Liver (tissue), 3 donors: Measurements from ENCODE around the gene EBF3.

Experiments used
- RAD21 ChIP-seq, 2 donors: IDR thresholded peaks; 2 replicates each; pipeline ENCODE4 v1.6.1; 2016; ENCODE audit warnings: antibody characterized with exemption in 2 of 2, mild to moderate bottlenecking in 2 of 2
- REST ChIP-seq: IDR thresholded peaks from 2 replicates; pipeline ENCODE4 v1.6.1; 2016; ENCODE audit warnings: antibody characterized with exemption, mild to moderate bottlenecking
- TAF1 ChIP-seq: conservative IDR thresholded peaks from 2 replicates; pipeline ENCODE4 v1.6.1; 2016; ENCODE audit warnings: antibody characterized with exemption, mild to moderate bottlenecking
- TF ChIP-seq, protein P1 (sequence below): fragments of 150-350 bp; IDR thresholded peaks from 2 replicates; pipeline ENCODE4 v1.5.1; 2017; ENCODE audit warnings: improper control_type of control experiment, low read depth, low read length; ENCODE audit not compliant: missing input control
- TF ChIP-seq, protein P2 (sequence below): IDR thresholded peaks from 2 replicates; pipeline ENCODE4 v1.6.1; 2016; ENCODE audit warnings: antibody characterized with exemption
- donor health status: healthy.
- donor health status: healthy.

- TF ChIP-seq REST, result no peak
- TF ChIP-seq, protein P1, sequence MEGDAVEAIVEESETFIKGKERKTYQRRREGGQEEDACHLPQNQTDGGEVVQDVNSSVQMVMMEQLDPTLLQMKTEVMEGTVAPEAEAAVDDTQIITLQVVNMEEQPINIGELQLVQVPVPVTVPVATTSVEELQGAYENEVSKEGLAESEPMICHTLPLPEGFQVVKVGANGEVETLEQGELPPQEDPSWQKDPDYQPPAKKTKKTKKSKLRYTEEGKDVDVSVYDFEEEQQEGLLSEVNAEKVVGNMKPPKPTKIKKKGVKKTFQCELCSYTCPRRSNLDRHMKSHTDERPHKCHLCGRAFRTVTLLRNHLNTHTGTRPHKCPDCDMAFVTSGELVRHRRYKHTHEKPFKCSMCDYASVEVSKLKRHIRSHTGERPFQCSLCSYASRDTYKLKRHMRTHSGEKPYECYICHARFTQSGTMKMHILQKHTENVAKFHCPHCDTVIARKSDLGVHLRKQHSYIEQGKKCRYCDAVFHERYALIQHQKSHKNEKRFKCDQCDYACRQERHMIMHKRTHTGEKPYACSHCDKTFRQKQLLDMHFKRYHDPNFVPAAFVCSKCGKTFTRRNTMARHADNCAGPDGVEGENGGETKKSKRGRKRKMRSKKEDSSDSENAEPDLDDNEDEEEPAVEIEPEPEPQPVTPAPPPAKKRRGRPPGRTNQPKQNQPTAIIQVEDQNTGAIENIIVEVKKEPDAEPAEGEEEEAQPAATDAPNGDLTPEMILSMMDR, result no peak
- no peak for TF ChIP-seq RAD21 (IDR thresholded peaks at IDR 0.05)
- TF ChIP-seq TAF1, result no peak
- TF ChIP-seq, protein P2, sequence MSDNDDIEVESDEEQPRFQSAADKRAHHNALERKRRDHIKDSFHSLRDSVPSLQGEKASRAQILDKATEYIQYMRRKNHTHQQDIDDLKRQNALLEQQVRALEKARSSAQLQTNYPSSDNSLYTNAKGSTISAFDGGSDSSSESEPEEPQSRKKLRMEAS, result no peak
Observed at GRCh38 chr10:130013335-130014262, 49.5 kb upstream of the EBF3 start.
